H1 (cell line): Measurements from ENCODE around the gene ETV7.

Experiments
- CTCF ChIP-seq, 3 experiments: IDR thresholded peaks; 1 replicate in 2 of 3; 2 replicates in 1 of 3; pipeline versions ENCODE4 v1.5.1 to v1.6.1; 2011; ENCODE audit warnings: low read length in 3 of 3, mild to moderate bottlenecking in 3 of 3, inconsistent platforms in 2 of 3, low read depth in 1 of 3, moderate library complexity in 1 of 3; ENCODE audit not compliant: insufficient read depth in 1 of 3; ENCODE audit errors: control extremely low read depth in 1 of 3
- EP300 ChIP-seq, 2 experiments: IDR thresholded peaks; 1 replicate in 1 of 2; 2 replicates in 1 of 2; pipeline ENCODE4 v1.6.1; 2011 to 2012; ENCODE audit warnings: low read depth in 2 of 2, low read length in 2 of 2, mild to moderate bottlenecking in 2 of 2, borderline replicate concordance in 1 of 2, inconsistent platforms in 1 of 2, moderate library complexity in 1 of 2
- HDAC6 ChIP-seq: IDR thresholded peaks from one replicate; pipeline ENCODE4 v1.7.1; 2012; ENCODE audit warnings: low read depth, mild to moderate bottlenecking, inconsistent platforms, low read length, moderate library complexity
- JUN ChIP-seq: IDR thresholded peaks from 2 replicates; pipeline ENCODE4 v1.6.1; 2011; ENCODE audit warnings: low read depth, mild to moderate bottlenecking, improper control_type of control experiment, low read length
- MAFK ChIP-seq: IDR thresholded peaks from 2 replicates; pipeline ENCODE4 v1.6.1; 2012; ENCODE audit warnings: low read depth, mild to moderate bottlenecking, improper control_type of control experiment, low read length
- NANOG ChIP-seq: IDR thresholded peaks from 2 replicates; pipeline ENCODE4 v1.6.1; 2011; ENCODE audit warnings: low read length, low read depth, mild to moderate bottlenecking, inconsistent platforms; ENCODE audit not compliant: insufficient read depth, poor library complexity, severe bottlenecking
- POLR2A ChIP-seq, 2 experiments: IDR thresholded peaks; 1 replicate in 1 of 2; 2 replicates in 1 of 2; pipeline ENCODE4 v1.6.1; 2011; ENCODE audit warnings: low read depth in 2 of 2, low read length in 2 of 2, mild to moderate bottlenecking in 2 of 2; ENCODE audit errors: control extremely low read depth in 1 of 2
- RFX5 ChIP-seq: IDR thresholded peaks from 2 replicates; pipeline ENCODE4 v1.6.1; 2011; ENCODE audit warnings: low read depth, low read length, improper control_type of control experiment, borderline replicate concordance
- TAF1 ChIP-seq: IDR thresholded peaks from 2 replicates; pipeline ENCODE4 v1.6.1; 2011; ENCODE audit warnings: mild to moderate bottlenecking, low read depth, low read length
- YY1 ChIP-seq: IDR thresholded peaks from 2 replicates; pipeline ENCODE4 v1.6.1; 2011; ENCODE audit warnings: low read depth, mild to moderate bottlenecking, low read length

GRCh38 chr6:36335465-36336207 is 51.8 kb downstream of the ETV7 start:
- no peak for TF ChIP-seq YY1
- no peak for TF ChIP-seq NANOG
- TF ChIP-seq MAFK = no peak
- TF ChIP-seq CTCF (IDR thresholded peaks at IDR 0.05; ENCODE audit: control extremely low read depth in 1 of 3, insufficient read depth in 1 of 3, low read depth in 1 of 3, low read length in 3 of 3) = no peak
- no peak for TF ChIP-seq RFX5
- no peak for TF ChIP-seq EP300 (IDR thresholded peaks at IDR 0.05; ENCODE audit: borderline replicate concordance in 1 of 2, low read depth in 2 of 2, low read length in 2 of 2)
- TF ChIP-seq HDAC6 = no peak
- TF ChIP-seq POLR2A (IDR thresholded peaks at IDR 0.05; ENCODE audit: control extremely low read depth in 1 of 2, low read depth in 2 of 2, low read length in 2 of 2) = no peak
- TF ChIP-seq TAF1 = no peak
- TF ChIP-seq JUN = no peak
